NCI-H1105 treated with DMSO at 0.1 percent for 48 hours (cell line): Measurements from ENCODE around the gene NEURL2.

ENCODE experiments used
- DNase-seq: peaks from one replicate; lab custom pipeline; 2025; lab: John Stamatoyannopoulos, UW

The NEURL2 gene

DNA sequence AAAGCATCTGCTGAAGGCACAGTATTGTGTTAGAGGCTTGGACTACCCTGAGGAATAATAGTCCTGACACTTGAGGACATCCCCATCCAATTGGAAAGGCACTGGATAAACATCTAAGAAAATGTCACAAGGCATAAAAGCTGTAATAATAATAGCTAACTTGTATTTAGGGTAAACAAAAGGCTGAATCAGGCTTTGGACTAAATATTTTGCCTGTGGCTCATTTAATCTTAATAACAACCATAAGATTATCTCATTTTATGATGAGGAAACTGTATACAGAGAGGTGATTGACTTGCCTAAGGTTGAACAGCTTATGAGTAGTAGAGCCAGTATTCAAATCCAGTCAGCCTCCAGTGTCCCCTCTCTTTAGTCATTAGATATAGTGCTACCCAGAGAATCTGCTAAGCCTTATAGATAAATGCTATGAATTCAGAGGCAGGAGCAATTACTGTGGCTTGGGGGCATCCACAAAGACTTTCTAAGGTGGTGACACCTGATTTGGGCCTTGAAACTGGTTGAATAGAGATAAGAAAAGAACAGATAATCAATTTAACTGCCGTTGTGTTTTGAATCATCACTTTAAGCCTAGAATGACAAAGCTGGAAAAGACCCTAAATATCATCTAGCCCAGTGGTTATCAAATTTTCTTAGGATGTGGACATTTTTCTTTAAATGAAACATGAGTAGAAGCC is 17.5 kb downstream of the NEURL2 start:
- no peak for DNase-seq

- DNase-seq, result no peak
Observed at GRCh38 chr20:45872626-45873025, 18.4 kb downstream of the NEURL2 start.

GRCh38 chr20:45867819-45868176 is 23.2 kb downstream of the NEURL2 start:
- DNase-seq, result no peak

DNA sequence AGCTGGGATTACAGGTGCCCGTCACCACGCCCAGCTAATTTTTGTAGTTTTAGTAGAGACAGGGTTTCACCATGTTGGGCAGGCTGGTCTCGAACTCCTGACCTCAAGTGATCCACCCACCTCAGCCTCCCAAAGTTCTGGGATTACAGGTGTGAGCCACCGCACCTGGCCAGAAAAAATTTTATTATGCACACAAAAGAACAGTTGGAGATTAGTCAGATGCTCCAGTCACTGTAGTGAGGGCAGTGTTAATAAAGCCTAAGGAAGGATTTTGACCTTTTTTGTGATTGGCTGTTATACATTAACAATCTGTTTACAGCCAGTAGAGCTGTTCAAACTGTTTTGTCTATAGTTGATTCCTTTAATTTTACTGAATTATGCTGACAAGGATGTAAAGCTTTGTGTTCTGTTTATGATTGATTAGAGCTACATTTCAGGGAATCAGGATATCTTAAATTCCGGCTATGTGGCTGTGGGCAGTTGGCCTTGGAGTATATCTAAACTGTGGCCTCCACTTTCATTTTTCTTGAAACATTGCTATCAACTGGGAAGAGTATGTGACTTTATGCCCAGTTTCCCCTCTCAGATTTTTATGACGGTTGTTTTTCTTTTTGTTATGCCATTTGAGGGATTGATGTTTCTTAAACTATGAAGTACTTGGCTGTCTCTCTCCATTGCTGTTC is 23.7 kb downstream of the NEURL2 start:
- no peak for DNase-seq

DNA sequence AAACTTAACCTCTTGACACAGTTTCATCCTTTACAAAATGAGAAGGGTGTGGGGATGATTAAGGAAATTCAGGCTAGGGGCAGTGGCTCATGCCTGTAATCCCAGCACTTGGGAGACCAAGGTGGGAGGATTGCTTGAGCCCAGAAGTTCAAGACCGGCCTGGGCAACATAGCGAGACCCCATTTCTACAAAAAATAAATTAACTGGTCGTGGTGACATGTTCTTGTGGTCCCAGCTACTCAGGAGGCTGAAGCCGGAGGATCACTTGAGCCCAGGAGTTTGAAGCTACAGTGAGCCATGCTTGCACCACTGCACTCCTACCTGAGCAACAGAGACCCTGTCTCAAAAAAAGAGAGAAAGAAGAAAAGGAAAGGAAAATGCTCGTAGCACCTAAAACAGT is 24.6 kb downstream of the NEURL2 start:
- DNase-seq, result no peak

DNA sequence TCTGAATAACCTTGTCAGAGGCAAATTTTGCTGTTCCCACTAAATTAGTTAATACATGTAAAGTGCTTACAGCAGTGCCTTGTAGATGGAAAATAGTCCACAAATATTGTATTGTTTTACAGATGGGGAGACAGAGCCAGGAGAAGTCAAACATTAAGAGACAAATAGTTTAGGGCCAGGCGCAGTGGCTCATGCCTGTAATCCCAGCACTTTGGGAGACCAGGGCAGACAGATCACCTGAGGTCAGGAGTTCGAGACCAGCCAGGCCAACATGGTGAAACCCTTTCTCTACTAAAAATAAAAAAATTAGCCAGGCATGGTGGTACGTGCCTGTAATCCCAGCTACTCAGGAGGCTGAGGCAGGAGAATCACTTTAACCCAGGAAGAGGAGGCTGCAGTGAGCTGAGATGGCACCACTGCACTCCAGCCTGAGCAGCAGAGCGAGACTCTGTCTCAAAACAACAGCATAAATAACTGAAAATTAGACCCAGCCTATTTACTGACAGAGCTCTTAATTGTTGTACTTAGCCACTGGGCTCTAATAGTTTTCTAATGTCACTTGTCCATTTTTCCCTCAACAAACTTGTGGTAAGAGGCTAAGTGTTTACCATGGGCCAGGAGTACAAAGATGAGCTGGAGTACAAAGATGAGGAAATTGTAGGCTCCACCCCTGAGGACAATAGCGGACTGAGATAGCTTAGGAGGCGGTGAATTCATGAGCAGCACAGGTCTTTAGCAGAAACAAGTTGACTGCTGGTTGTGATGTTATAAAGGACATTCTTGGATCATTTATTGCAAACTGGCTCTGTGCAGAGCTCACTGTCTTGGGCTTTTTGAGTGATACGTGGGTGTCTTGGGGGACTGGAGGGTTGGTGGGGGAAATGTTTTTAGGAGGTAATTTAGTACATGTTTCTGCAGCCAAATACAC is 27.2 kb downstream of the NEURL2 start:
- no peak for DNase-seq

- DNase-seq, result peak; percentile 69
Observed at GRCh38 chr20:45861221-45862075, 29.6 kb downstream of the NEURL2 start.

- no peak for DNase-seq
Observed at GRCh38 chr20:45860560-45861220, 30.3 kb downstream of the NEURL2 start.

DNA sequence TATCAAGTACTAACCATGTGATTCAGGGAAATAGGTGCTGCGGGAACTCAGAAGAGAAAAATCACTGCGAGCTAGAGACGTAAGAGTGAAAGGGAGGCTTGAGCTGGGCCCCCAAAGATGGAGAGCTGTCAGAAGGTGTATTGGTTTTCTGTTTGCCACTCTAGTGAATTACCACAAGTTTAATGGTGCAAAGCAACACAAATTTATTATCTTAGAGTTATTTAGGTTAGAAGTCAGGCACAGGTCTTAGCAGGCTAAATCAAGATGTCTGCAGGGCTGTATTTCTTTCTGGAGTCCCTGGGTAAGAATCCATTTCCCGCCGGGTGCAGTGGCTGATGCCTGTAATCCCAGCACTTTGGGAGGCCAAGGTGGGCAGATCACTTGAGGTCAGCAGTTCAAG is 31.1 kb downstream of the NEURL2 start:
- DNase-seq, result no peak

DNA sequence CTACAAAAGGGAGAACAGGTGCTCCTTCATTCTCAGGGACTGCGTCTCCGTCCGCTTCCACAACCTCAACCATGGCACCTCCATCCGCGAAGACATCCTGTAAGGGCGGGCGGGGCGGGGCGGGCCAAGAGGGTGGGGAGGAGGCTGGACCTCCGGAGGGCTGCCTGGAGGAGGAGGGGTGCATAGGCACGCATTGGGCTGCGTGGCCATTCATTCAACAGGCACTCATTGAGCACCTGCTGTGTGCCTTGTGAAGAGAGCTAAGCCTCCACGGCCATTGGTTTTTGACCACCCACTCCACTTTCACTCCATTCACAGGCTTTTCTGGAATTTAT is 33.2 kb downstream of the NEURL2 start:
- no peak for DNase-seq

- DNase-seq, result peak; percentile 99
Observed at GRCh38 chr20:45857114-45857881, 33.7 kb downstream of the NEURL2 start, which contains the start of the genes ACOT8 and ZSWIM3. Gene ACOT8, minus strand, starts transcription at chr20:45857392. Its CDS starts 77 bp downstream, at chr20:45857315. Gene ZSWIM3, plus strand, starts transcription at chr20:45857614. Its CDS starts 212 bp downstream, at chr20:45857826.

DNA sequence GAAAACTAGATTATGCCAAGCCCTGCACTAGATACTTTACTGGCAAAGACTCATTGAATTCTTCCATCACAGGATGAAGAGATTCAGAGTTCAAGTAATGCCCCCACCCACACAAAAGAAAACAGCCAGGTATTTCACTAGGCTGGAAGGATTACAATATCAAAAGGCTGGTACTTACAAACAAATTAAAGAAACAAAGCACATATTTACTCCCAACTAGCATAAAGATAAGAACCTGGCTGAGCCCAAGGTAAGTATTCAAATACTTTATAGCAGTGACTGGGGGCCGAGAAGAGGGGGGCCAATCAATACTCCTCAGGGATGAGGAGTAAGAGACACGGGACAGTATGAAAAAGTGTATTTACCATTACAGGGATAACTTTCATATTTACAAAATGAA is 37.5 kb downstream of the NEURL2 start:
- no peak for DNase-seq

- DNase-seq, result no peak
Observed at GRCh38 chr20:45852326-45852725, 38.7 kb downstream of the NEURL2 start.

DNA sequence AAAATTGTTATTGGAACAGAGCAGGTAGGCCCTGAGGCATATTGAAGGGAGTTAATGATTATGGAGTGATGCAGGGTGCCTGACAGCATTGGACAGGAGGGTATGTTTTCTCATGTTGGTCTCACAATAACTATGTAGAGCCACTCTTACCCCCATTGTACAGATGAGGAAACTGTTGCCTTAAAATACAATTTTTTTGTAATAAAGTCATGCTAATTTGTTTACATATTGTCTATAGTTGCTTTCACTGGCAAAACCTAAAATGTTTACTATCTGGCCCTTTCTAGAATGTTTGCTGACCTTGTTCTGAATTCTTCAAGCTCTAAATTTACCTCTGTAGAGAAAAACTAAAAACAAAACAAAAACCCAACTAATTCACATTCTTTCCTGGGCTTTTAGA is 39.5 kb downstream of the NEURL2 start:
- no peak for DNase-seq

GRCh38 chr20:45850926-45851325 is 40.1 kb downstream of the NEURL2 start:
- DNase-seq, result no peak

- DNase-seq, result no peak
Observed at GRCh38 chr20:45850238-45850637, 40.8 kb downstream of the NEURL2 start.

DNA sequence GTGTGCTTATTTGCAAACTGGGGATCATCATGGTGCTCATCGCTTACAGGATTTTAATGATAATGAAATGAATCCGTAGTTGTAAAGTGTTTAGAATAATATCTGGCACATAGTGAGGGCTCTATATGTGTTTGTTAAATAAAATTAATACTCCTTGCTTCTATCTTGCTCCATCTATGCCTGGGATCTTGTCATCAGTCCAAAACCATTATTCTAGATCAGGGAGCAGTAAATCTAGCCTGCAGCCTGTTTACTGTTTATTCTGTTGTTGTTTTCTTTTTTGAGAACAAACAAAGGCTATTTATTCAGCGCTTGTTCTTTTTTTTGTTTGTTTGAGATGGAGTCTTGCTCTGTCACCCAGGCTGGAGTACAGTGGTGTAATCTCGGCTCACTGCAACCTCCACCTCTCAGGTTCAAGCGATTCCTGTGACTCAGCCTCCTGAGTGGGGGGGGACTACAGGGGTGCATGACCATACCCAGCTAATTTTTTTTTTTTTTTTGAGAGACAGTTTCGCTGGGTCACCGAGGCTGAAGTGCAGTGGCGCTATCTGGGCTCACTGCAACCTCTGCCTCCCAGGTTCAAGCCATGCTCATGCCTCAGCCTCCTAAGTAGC is 41.9 kb downstream of the NEURL2 start:
- DNase-seq, result no peak

GRCh38 chr20:45848421-45848820 is 42.6 kb downstream of the NEURL2 start:
- no peak for DNase-seq

- DNase-seq, result no peak
Observed at GRCh38 chr20:45845452-45845851, 45.6 kb downstream of the NEURL2 start.

GRCh38 chr20:45843506-45843905 is 47.5 kb downstream of the NEURL2 start:
- no peak for DNase-seq
